Measurements from ENCODE around the gene PHB1. TPM values are rescaled to one million over a fixed set of nuclear protein-coding genes. Genes with fewer than 3 reads are reported as not detected.

The PHB1 gene
- total RNA-seq, 1 experiment from 2014 or later, result 136 TPM

GRCh38 chr17:49358641-49359247 lies 55.9 kb downstream of the PHB1 start:
- no peak for DNase-seq (ENCODE audit: extremely low read depth, low read depth)

- no peak for DNase-seq (ENCODE audit: extremely low read depth, low read depth)
These were observed 57.2 kb downstream of the PHB1 start for GRCh38 chr17:49357516-49357915.

GRCh38 chr17:49356320-49356719 lies 58.4 kb downstream of the PHB1 start:
- DNase-seq (ENCODE audit: extremely low read depth, low read depth), result no peak

Small RNA genes within 50 kb of the gene (small RNA-seq; reads per million reads assigned to genes)
- 0 reads per million in 2 experiments for gene RF00019

Other genes starting within 250 kb of the PHB1 start
- gene GNGT2, start 204.3 kb downstream of the PHB1 start, total RNA-seq (2014; rRNA removed; shearing (Covaris generic)), result not detected in 2 replicates
- gene ABI3, start 204.2 kb downstream of the PHB1 start, total RNA-seq (2014; rRNA removed; shearing (Covaris generic)), result not detected in 2 replicates
- not detected in 2 replicates for gene PHOSPHO1, start 184.1 kb downstream of the PHB1 start, total RNA-seq (2014; rRNA removed; shearing (Covaris generic))
- gene ZNF652, start 52.6 kb downstream of the PHB1 start, total RNA-seq (2014; rRNA removed; shearing (Covaris generic)), result 22.8 and 24.5 TPM in 2 replicates
- gene NGFR, start 80.4 kb upstream of the PHB1 start, total RNA-seq (2014; rRNA removed; shearing (Covaris generic)), result 0.07 TPM in 1 of 2 replicates, not detected in the other
- 0.40 TPM in 1 of 2 replicates, not detected in the other for gene NXPH3, start 161.0 kb upstream of the PHB1 start, total RNA-seq (2014; rRNA removed; shearing (Covaris generic))